HG02885 (cell line): ENCODE measurements around the gene GALNT17.
"Not testable (repeated sequence)": the region's sequence is repeated elsewhere in the genome, so short reads cannot be mapped to it uniquely, and the experiment has no call there.

ENCODE experiments used
- ATAC-seq: cut with Tn5 transposase; IDR thresholded peaks from one replicate; pipeline ENCODE4 v1.9.1; 2021; ENCODE audit warnings: mild to moderate bottlenecking; ENCODE audit not compliant: unreplicated experiment, poor library complexity

The GALNT17 gene

GRCh38 chr7:71595176-71595575, 463.2 kb downstream of the GALNT17 start:
- ATAC-seq = no peak

- ATAC-seq = no peak
Measured at GRCh38 chr7:71598553-71598952, 466.6 kb downstream of the GALNT17 start.

GRCh38 chr7:71601851-71602250, 469.9 kb downstream of the GALNT17 start:
- no peak for ATAC-seq

GRCh38 chr7:71604818-71605414, 473.0 kb downstream of the GALNT17 start:
- ATAC-seq = no peak

- ATAC-seq = no peak
Measured at GRCh38 chr7:71611986-71612385, 480.0 kb downstream of the GALNT17 start.

- ATAC-seq = no peak
Measured at GRCh38 chr7:71612911-71613310, 481.0 kb downstream of the GALNT17 start.

GRCh38 chr7:71613313-71613712, 481.4 kb downstream of the GALNT17 start:
- no peak for ATAC-seq

GRCh38 chr7:71615017-71615416, 483.1 kb downstream of the GALNT17 start:
- ATAC-seq = no peak

GRCh38 chr7:71616217-71616616, 484.3 kb downstream of the GALNT17 start:
- ATAC-seq = no peak

- ATAC-seq = no peak
Measured at GRCh38 chr7:71618278-71618677, 486.3 kb downstream of the GALNT17 start.

GRCh38 chr7:71625545-71625944, 493.6 kb downstream of the GALNT17 start:
- no peak for ATAC-seq

GRCh38 chr7:71626206-71626605, 494.3 kb downstream of the GALNT17 start:
- no peak for ATAC-seq

- no peak for ATAC-seq
Measured at GRCh38 chr7:71627651-71628050, 495.7 kb downstream of the GALNT17 start.

GRCh38 chr7:71630516-71630915, 498.6 kb downstream of the GALNT17 start:
- ATAC-seq = no peak

GRCh38 chr7:71633551-71634008, 501.6 kb downstream of the GALNT17 start:
- ATAC-seq = no peak

- ATAC-seq = not testable (repeated sequence)
Measured at GRCh38 chr7:71635849-71636248, 503.9 kb downstream of the GALNT17 start.

GRCh38 chr7:71636329-71636728, 504.4 kb downstream of the GALNT17 start:
- ATAC-seq = no peak

- ATAC-seq = no peak
Measured at GRCh38 chr7:71637578-71637977, 505.6 kb downstream of the GALNT17 start.

- no peak for ATAC-seq
Measured at GRCh38 chr7:71638108-71638507, 506.2 kb downstream of the GALNT17 start.

GRCh38 chr7:71639382-71640085, 507.6 kb downstream of the GALNT17 start:
- no peak for ATAC-seq

- not testable (repeated sequence) for ATAC-seq
Measured at GRCh38 chr7:71643031-71643430, 511.1 kb downstream of the GALNT17 start.

- ATAC-seq = no peak
Measured at GRCh38 chr7:71645836-71646235, 513.9 kb downstream of the GALNT17 start.
